ENCODE measurements around the gene GLOD4. TPM values are rescaled to one million over a fixed set of nuclear protein-coding genes. Genes with fewer than 3 reads are reported as not detected.
A peak's percentile ranks its signal among the peaks of the same experiment; 100 is the strongest.

GLOD4 gene
- total and polyA plus RNA-seq, 10 of the 15 experiments (the other 5 are each of a cell fraction or from before 2014, with no cell fraction given) = 40.8 to 107 (median 81.2) TPM

GRCh38 chr17:812638-813204 lies 30.6 kb upstream of the GLOD4 start (continued):
- TF ChIP-seq GABPA (IDR thresholded peaks at IDR 0.05; ENCODE audit: low read depth) = no peak
- no peak for TF ChIP-seq FOXK2 (IDR thresholded peaks at IDR 0.05)
- no peak for TF ChIP-seq SREBF2 (IDR thresholded peaks at IDR 0.05; ENCODE audit: low read length)
- no peak for TF ChIP-seq IRF3 (IDR thresholded peaks at IDR 0.05)
- peak; percentile 89 for TF ChIP-seq BCL3 (IDR thresholded peaks at IDR 0.05; ENCODE audit: borderline replicate concordance, insufficient read depth, low read depth, low read length, poor library complexity, severe bottlenecking)
- TF ChIP-seq STAT3 (IDR thresholded peaks at IDR 0.05; ENCODE audit: low read depth, low read length) = no peak
- TF ChIP-seq, protein P1, sequence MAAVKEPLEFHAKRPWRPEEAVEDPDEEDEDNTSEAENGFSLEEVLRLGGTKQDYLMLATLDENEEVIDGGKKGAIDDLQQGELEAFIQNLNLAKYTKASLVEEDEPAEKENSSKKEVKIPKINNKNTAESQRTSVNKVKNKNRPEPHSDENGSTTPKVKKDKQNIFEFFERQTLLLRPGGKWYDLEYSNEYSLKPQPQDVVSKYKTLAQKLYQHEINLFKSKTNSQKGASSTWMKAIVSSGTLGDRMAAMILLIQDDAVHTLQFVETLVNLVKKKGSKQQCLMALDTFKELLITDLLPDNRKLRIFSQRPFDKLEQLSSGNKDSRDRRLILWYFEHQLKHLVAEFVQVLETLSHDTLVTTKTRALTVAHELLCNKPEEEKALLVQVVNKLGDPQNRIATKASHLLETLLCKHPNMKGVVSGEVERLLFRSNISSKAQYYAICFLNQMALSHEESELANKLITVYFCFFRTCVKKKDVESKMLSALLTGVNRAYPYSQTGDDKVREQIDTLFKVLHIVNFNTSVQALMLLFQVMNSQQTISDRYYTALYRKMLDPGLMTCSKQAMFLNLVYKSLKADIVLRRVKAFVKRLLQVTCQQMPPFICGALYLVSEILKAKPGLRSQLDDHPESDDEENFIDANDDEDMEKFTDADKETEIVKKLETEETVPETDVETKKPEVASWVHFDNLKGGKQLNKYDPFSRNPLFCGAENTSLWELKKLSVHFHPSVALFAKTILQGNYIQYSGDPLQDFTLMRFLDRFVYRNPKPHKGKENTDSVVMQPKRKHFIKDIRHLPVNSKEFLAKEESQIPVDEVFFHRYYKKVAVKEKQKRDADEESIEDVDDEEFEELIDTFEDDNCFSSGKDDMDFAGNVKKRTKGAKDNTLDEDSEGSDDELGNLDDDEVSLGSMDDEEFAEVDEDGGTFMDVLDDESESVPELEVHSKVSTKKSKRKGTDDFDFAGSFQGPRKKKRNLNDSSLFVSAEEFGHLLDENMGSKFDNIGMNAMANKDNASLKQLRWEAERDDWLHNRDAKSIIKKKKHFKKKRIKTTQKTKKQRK (IDR thresholded peaks at IDR 0.05; ENCODE audit: low read depth, low read length) = no peak
- no peak for TF ChIP-seq RAD51 (IDR thresholded peaks at IDR 0.05)
- TF ChIP-seq BHLHE40 (IDR thresholded peaks at IDR 0.05; ENCODE audit: borderline replicate concordance in 1 of 2, low read depth in 2 of 2, low read length in 1 of 2) = no peak
- no peak for TF ChIP-seq CBX3 (IDR thresholded peaks at IDR 0.05; ENCODE audit: borderline replicate concordance, low read depth)

Data from GM12878 (cell line).